Measurements from ENCODE around the gene CACNA1B.

CACNA1B gene

GRCh38 chr9:138040446-138041430 is 163.2 kb downstream of the CACNA1B start:
- DNase-seq (ENCODE audit: low read depth): no peak

DNA sequence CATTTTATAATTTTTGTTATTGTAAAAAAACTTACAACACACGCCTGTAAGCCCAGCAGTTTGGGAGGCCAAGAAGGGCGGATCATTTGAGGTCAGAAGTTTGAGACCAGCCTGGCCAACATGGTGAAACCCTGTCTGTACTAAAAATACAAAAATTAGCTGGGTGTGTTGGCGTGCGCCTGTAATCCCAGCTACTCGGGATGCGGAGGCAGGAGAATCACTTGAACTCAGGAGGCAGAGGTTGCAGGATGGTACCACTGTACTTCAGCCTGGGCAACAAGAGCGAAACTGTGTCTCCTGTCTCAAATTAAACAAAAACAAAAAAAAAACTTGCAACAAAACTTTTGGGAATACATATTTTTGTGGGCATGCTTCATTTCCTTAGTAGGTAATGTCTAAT is 164.6 kb downstream of the CACNA1B start:
- DNase-seq (ENCODE audit: low read depth): no peak

GRCh38 chr9:138042640-138043039 is 165.1 kb downstream of the CACNA1B start:
- no peak for DNase-seq (ENCODE audit: low read depth)

DNA sequence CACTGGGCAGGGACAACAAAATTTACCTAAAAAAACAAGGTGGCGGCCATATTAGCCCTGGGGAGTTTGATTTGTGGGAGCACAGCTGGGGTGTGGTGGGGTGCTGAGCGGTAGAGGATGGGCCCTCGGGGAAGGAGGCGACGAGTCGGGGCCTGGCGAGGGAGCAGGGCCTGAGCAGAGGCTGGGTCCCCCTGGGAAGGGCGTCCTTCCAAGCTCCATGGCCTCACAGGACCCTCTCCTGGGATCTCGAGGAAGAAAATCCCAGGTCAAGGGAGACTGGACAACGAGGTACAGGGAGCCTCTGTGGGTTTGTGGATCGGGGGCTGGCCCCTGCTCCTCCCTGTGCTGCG is 165.5 kb downstream of the CACNA1B start:
- no peak for DNase-seq (ENCODE audit: low read depth)

- no peak for DNase-seq (ENCODE audit: low read depth)
Observed at GRCh38 chr9:138043411-138044345, 166.1 kb downstream of the CACNA1B start.

GRCh38 chr9:138044485-138045383 is 167.2 kb downstream of the CACNA1B start:
- no peak for DNase-seq (ENCODE audit: low read depth)

GRCh38 chr9:138045541-138046490 is 168.2 kb downstream of the CACNA1B start:
- DNase-seq (ENCODE audit: low read depth): no peak

DNA sequence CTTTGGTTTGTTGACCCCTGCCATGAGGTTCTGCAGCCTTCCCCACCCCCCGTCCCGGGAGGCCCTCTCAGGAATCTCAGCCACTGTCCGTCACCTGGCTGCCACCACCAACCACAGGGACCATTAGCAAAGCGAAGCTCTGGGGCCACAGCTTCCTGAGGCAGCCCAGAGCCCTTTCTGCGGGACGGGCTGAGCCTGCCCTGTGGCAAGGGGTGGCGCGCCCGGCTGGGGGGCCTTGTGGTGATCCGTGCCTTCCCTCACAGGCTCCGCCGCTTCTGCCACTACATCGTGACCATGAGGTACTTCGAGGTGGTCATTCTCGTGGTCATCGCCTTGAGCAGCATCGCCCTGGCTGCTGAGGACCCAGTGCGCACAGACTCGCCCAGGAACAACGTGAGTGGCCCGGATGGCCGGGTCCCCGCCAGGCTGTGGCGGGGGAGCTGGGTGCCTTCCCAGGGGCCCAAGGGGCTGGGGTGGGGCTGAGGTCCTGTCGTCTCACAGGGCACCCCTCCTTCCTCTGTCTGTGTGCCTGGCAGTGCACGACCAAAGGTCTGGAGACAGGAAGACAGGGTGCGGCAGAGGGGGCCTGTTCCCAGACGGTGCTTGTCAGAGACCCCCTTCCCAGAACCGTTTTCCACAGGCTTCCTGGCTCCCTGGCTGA is 169.2 kb downstream of the CACNA1B start:
- no peak for DNase-seq (ENCODE audit: low read depth)

DNA sequence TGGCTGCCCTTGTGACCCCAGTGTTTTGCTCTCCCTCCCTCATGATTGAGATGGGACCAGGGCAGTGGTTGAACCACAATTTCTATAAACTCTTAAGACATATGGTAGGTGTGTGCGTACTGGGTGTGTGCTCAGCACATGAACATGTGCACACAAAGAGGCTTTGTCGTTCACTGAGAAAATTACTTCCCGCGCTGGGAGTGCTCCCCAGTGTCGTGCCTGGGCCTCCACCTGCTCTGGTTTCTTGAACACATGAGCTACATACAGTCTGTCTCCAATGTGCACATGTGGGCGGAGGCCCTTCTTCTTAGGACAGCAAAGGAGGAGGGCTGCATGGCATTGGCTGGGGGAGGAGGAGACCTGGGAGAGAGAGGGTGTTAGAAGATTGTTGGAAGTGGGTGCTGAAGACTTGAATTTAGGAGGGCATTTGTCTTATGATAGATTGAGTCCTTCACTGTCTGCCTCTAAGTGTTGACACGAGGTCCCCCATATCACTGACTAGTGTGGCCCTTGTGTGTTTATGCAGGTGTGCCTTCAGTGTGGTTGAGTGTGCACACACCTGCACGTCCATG is 170.0 kb downstream of the CACNA1B start:
- no peak for DNase-seq (ENCODE audit: low read depth)

DNA sequence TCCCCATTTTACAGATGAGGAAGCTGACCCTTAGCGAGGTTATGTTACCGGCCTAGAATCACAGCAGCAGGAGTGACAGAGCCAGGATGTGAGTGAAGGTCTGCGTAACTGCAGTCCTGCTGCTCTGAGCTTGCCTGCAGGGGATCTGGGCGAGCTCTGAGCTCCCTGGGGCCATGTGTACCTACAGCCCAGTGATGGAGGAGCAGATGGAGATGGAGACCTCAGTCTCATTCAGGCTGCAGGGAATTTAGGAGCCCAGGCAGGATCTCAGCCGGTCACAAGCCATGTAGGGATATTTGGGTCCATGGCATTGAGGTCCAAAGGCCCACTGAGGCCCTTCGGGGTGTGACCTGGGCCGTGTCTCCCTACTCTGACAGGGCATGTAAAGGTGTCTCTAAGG is 170.6 kb downstream of the CACNA1B start:
- DNase-seq (ENCODE audit: low read depth): no peak

DNA sequence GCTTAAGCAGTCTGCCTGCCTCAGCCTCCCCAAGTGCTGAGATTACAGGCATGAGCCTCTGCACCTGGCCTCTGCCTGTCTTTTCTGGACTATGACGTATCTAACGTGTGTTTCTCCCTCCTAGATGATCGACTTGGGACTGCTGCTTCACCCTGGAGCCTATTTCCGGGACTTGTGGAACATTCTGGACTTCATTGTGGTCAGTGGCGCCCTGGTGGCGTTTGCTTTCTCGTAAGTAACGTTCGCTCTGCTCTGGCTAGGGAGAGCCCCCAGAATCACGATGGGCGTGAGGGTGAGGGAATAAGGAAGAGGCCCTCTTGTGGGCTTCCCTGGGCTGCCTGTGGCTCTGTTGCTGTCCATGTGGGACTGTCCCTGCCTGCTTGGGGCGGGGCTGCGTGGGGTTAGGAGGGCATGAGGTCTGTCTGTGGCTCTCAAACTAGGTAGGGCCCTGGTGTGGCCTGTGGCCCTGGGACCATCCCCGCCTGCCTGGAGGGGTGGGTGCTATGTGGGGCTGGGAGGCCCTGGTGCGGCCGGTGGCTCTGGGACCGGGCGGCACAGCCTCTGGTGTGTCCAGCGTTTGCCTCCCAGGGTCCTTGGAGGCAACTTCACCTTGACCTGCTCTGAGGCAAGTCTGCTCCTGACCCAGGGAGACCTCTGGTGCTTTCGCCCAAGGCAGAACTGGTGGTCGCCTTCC is 171.7 kb downstream of the CACNA1B start:
- DNase-seq (ENCODE audit: low read depth): no peak

DNA sequence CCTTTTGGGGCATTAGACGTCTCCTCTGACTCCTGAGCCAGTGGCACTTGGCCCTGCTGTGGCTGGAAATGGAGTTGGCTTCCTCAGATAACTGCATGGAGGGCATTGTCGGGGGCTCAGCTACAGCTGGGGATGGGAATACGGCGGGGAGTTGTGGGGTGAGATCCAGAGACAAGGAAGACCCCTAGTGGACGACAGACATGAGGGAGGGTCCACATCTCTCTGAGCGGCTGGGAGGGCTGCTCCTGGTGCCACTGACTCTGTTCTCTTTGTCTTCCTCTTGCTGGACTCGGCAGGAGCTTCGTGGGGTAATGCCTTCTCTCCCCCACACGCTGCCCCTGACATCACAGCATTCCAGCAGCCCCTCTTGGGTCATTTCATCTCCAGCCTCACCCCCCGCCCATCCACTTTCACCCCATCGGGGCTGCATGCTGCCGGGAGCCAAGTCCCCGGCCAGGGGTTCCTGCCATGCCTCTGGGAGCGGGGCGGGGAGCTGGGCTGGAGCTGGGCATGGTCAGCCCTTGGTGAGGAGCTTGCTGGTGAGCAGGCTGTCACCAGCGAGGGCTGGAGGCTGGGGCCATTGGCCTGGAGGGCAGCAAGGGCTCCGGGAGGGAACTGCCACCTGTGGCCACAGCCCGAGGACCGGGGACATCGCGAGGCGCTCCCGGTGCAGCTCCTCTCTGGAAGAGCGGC is 172.3 kb downstream of the CACNA1B start:
- no peak for DNase-seq (ENCODE audit: low read depth)

DNA sequence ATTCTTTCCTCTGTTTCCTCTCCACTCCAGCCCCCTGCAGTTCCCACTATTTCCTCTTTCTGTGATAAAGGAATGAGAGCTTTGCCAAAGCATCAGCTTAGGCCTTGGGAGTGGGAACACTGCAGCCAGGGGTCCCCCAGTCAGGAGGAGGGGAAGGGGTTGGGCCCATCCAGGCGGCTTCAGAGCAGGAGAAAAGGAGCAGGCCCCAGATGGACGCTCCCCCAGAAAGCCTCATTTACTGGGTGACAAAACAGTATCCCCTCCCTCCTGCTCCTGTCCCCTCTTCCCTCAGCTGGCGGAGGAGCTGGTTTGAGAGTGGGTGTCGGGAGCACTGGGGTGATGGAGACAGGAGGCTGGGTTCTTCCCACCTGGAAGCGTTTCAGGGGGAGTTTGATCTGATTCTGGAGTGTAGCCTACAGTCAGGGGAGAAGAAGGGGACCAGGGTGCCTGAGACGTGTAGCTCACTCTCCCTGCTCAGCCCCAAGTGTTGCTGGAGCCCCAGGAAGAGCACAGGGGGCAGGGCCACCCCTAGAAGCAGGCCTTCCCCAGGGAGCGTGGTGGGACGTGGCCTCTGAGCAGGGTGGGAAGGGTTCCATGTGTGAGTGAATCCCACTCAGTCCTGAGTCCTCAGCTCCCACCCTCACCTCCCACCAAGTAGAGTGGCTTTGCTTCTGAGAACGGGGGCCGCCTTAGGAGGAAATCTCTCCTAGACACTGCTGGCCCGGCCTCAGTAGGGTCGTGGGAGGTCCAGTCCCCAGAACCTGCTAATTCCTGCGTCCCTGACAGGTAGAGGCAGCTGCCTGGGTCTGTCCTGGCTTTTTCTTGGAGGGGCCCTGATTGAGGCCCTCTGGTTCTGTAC is 173.1 kb downstream of the CACNA1B start:
- no peak for DNase-seq (ENCODE audit: low read depth)

- DNase-seq (ENCODE audit: low read depth): no peak
Observed at GRCh38 chr9:138051586-138052321, 174.2 kb downstream of the CACNA1B start.

DNA sequence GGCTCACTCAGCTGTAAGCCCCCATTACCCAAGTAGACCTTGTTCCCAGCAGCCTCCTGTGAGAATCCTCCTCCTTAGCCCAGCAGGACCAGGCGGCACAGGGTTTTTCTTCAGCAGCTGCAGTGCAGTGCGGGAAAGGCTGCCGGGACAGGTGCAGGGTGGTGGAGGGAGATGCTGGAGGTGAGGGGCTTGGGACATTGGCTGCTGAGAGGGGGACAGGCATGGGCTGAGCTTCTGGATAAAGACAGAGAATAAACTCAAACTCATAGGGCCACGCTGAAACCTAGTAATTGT is 174.7 kb downstream of the CACNA1B start:
- no peak for DNase-seq (ENCODE audit: low read depth)

- DNase-seq (ENCODE audit: low read depth): no peak
Observed at GRCh38 chr9:138052635-138053320, 175.2 kb downstream of the CACNA1B start.

Measured in activated T-cell treated with anti-CD3 and anti-CD28 coated beads for 1 hour (primary cell).